Measurements from ENCODE around the gene MIPOL1.

DNA sequence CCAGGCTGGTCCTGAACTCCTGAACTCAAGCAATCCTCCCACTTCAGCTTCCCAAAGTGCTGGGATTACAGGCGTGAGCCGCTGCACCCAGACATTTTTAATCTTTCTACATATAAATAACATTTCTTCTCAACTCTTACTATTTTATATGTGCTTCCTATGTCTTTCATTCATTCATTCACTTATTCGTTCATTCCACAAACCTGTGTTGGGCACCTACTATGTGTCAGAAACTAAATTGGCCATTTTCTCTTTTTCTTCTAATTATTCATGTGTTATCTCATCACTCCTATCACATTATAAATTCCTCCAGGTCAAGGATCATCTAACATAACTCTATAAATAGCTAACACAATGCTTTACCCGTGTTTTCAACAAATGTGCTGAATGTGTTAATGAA, 373.7 kb downstream of the MIPOL1 start:
- TF ChIP-seq, protein P1, sequence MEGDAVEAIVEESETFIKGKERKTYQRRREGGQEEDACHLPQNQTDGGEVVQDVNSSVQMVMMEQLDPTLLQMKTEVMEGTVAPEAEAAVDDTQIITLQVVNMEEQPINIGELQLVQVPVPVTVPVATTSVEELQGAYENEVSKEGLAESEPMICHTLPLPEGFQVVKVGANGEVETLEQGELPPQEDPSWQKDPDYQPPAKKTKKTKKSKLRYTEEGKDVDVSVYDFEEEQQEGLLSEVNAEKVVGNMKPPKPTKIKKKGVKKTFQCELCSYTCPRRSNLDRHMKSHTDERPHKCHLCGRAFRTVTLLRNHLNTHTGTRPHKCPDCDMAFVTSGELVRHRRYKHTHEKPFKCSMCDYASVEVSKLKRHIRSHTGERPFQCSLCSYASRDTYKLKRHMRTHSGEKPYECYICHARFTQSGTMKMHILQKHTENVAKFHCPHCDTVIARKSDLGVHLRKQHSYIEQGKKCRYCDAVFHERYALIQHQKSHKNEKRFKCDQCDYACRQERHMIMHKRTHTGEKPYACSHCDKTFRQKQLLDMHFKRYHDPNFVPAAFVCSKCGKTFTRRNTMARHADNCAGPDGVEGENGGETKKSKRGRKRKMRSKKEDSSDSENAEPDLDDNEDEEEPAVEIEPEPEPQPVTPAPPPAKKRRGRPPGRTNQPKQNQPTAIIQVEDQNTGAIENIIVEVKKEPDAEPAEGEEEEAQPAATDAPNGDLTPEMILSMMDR (IDR thresholded peaks at IDR 0.05; ENCODE audit: insufficient read depth, low read length, poor library complexity, severe bottlenecking) = no peak
- no peak for TF ChIP-seq EZH2phosphoT487 (conservative IDR thresholded peaks at IDR 0.05; ENCODE audit: low read length)

Data from SU-DHL-6 (cell line).